Astrocyte of the cerebellum (primary cell): Measurements from ENCODE around the gene EEF1AKMT2.

Experiments
- DNase-seq: peaks from one replicate; pipeline ENCODE4 v3.0.0-alpha.2; 2011; ENCODE audit warnings: low read depth
- H3K4me3 ChIP-seq: 2 replicates; pipeline ENCODE4 v1.5.1; 2011; ENCODE audit warnings: mild to moderate bottlenecking, low read depth, low read length, moderate library complexity
- CTCF ChIP-seq: IDR thresholded peaks from 2 replicates; pipeline ENCODE4 v1.5.1; 2012; ENCODE audit warnings: low read length, low read depth, moderate library complexity, mild to moderate bottlenecking; ENCODE audit errors: missing control alignments
- in situ Hi-C: cut with HindIII; loops from 2 replicates; pipeline ENCODE4 v1.10.0; 2017; ENCODE audit warnings: low sequenced_read_pairs

Gene EEF1AKMT2

GRCh38 chr10:124723826-124724225 is 67.9 kb downstream of the EEF1AKMT2 start:
- DNase-seq: no peak
- in situ Hi-C loops: no loop called here
- H3K4me3 ChIP-seq: no peak overlapping the region
- no peak for TF ChIP-seq CTCF

- no peak for DNase-seq
- TF ChIP-seq CTCF: no peak
- H3K4me3 ChIP-seq: no peak overlapping the region
- in situ Hi-C loops: no loop called here
These were observed 68.6 kb downstream of the EEF1AKMT2 start for GRCh38 chr10:124722798-124723783.

- no peak for TF ChIP-seq CTCF
- DNase-seq: no peak
- in situ Hi-C loops: no loop called here
- H3K4me3 ChIP-seq: no peak overlapping the region
These were observed 70.2 kb downstream of the EEF1AKMT2 start for GRCh38 chr10:124721330-124722045.

- DNase-seq: peak; percentile 56
- in situ Hi-C loops: no loop called here
- TF ChIP-seq CTCF: peak; percentile 55
- H3K4me3 ChIP-seq: no peak overlapping the region
These were observed 72.4 kb downstream of the EEF1AKMT2 start for GRCh38 chr10:124719213-124719851.

- no peak for TF ChIP-seq CTCF
- in situ Hi-C loops: no loop called here
- no peak for DNase-seq
- no peak overlapping the region for H3K4me3 ChIP-seq
These were observed 73.6 kb downstream of the EEF1AKMT2 start for GRCh38 chr10:124717911-124718741.
